Calu3 (cell line): Measurements from ENCODE around the gene B3GAT3. TPM values are rescaled to one million over a fixed set of nuclear protein-coding genes. Genes with fewer than 3 reads are reported as not detected.

Experiments used
- BruUV-seq: library from RNA; stranded (reverse); fragments of 400-500 nt; replicated peaks from 2 replicates; lab custom pipeline; 2021; lab: Mats Ljungman, UMichigan
- CTCF ChIA-PET: fragments of 300-600 bp; sonication (Branson Sonifier 250); formaldehyde crosslinking; loops from one replicate; lab custom pipeline; 2022; ENCODE audit warnings: antibody characterized with exemption; lab: Charles Lee
- DNase-seq: peaks from one replicate; pipeline ENCODE4 v3.0.0; 2022
- H3K27ac Mint-ChIP-seq: one replicate; pipeline ENCODE4 v1.8.0; 2022; ENCODE audit warnings: mixed read lengths; ENCODE audit not compliant: unreplicated experiment
- H3K27me3 Mint-ChIP-seq: one replicate; pipeline ENCODE4 v1.8.0; 2022; ENCODE audit warnings: mixed read lengths; ENCODE audit not compliant: unreplicated experiment
- H3K36me3 Mint-ChIP-seq: one replicate; pipeline ENCODE4 v1.8.0; 2022; ENCODE audit warnings: mild to moderate bottlenecking, moderate library complexity, mixed read lengths; ENCODE audit not compliant: insufficient read depth, unreplicated experiment
- H3K4me1 Mint-ChIP-seq: one replicate; pipeline ENCODE4 v1.8.0; 2022; ENCODE audit warnings: mild to moderate bottlenecking, low read depth, mixed read lengths; ENCODE audit not compliant: unreplicated experiment
- H3K4me3 Mint-ChIP-seq: one replicate; pipeline ENCODE4 v1.8.0; 2022; ENCODE audit warnings: mild to moderate bottlenecking, low read depth, moderate library complexity, mixed read lengths; ENCODE audit not compliant: unreplicated experiment
- H3K9me3 Mint-ChIP-seq: one replicate; pipeline ENCODE4 v1.8.0; 2022; ENCODE audit warnings: low read depth, mixed read lengths; ENCODE audit not compliant: unreplicated experiment
- CTCF ChIP-seq: fragments of 200-600 bp; IDR thresholded peaks from one replicate; pipeline ENCODE4 v1.8.0; 2022; ENCODE audit warnings: antibody characterized with exemption; ENCODE audit not compliant: unreplicated experiment
- intact Hi-C: fragments of 100-400 bp; cut with micrococcal nuclease; formaldehyde crosslinking; loops from one replicate; pipeline ENCODE4 v1.10.0; 2022; ENCODE audit not compliant: unreplicated experiment
- total RNA-seq: library from RNA; stranded (reverse); gene quantifications from 2 replicates; pipeline ENCODE4 v1.2.3, GENCODE V29; 2022

The B3GAT3 gene
- total RNA-seq, 1 experiment from 2014 or later: 31.5 TPM

GRCh38 chr11:62595124-62595523, 26.7 kb downstream of the B3GAT3 start:
- TF ChIP-seq CTCF: no peak
- H3K27me3 Mint-ChIP-seq: no peaks in the 10 kb centered on the region
- BruUV-seq: no TSS peak
- no peak overlapping the region for H3K27ac Mint-ChIP-seq
- peaks cover 13% of the 10 kb centered on the region for H3K4me1 Mint-ChIP-seq
- no peak overlapping the region for H3K4me3 Mint-ChIP-seq
- H3K9me3 Mint-ChIP-seq: no peaks in the 10 kb centered on the region
- peaks cover 79% of the 10 kb centered on the region for H3K36me3 Mint-ChIP-seq
- no peak for DNase-seq
- intact Hi-C loops: no loop called here
- CTCF ChIA-PET: no interaction called here

- H3K27ac Mint-ChIP-seq: peak overlapping the region; percentile 9
These were observed 28.2 kb downstream of the B3GAT3 start for GRCh38 chr11:62593434-62594044.

GRCh38 chr11:62592989-62593421, 28.8 kb downstream of the B3GAT3 start:
- Mint-ChIP-seq H3K9me3 (no peaks in the 10 kb centered on the region), H3K36me3 (peaks cover 59% of the 10 kb centered on the region), H3K4me1 (no peaks in the 10 kb centered on the region), H3K27ac (no peak overlapping the region), H3K27me3 (no peaks in the 10 kb centered on the region), H3K4me3 (peak overlapping the region; percentile 2)
- no TSS peak for BruUV-seq
- CTCF ChIA-PET: no interaction called here
- intact Hi-C loops: no loop called here
- no peak for DNase-seq
- TF ChIP-seq CTCF: no peak

More at GRCh38 chr11:62593434-62594044, 28.2 kb downstream of the B3GAT3 start:
- H3K36me3 Mint-ChIP-seq: peaks cover 64% of the 10 kb centered on the region
- TF ChIP-seq CTCF: peak; percentile 55
- CTCF ChIA-PET: no interaction called here
- no peaks in the 10 kb centered on the region for H3K27me3 Mint-ChIP-seq
- H3K4me3 Mint-ChIP-seq: peak overlapping the region; percentile 2
- no peaks in the 10 kb centered on the region for H3K9me3 Mint-ChIP-seq
- H3K4me1 Mint-ChIP-seq: no peaks in the 10 kb centered on the region
- intact Hi-C loops: no loop called here
- BruUV-seq: no TSS peak
- DNase-seq: peak; percentile 80

GRCh38 chr11:62592146-62592815, 29.5 kb downstream of the B3GAT3 start:
- Mint-ChIP-seq H3K27ac (peak overlapping the region; percentile 71), H3K36me3 (peaks cover 54% of the 10 kb centered on the region), H3K27me3 (no peaks in the 10 kb centered on the region), H3K9me3 (no peaks in the 10 kb centered on the region), H3K4me3 (peak overlapping the region; percentile 92), H3K4me1 (no peaks in the 10 kb centered on the region)
- no TSS peak for BruUV-seq
- CTCF ChIA-PET: interaction anchor here (0.6 to 2.2 kb wide), 16 partner anchors 9 to 211 kb away, joined by 3 to 21 read pairs (median 4); partner anchors contain the start of genes C11orf98, CSKMT, EEF1G and GANAB
- no peak for DNase-seq
- intact Hi-C loops: no loop called here
- no peak for TF ChIP-seq CTCF
